Endodermal cell (in vitro differentiated cells): ENCODE results near the gene PDXP. TPM values are rescaled to one million over a fixed set of nuclear protein-coding genes. Genes with fewer than 3 reads are reported as not detected.
A peak's percentile ranks its signal among the peaks of the same experiment; 100 is the strongest.

ENCODE experiments used
- DNase-seq: peaks from one replicate; pipeline ENCODE4 v3.0.0-alpha.2; 2017
- H3K27ac ChIP-seq: 2 replicates; pipeline ENCODE4 v1.5.1; 2013; ENCODE audit warnings: mild to moderate bottlenecking, low read depth, low read length, moderate library complexity
- H3K27me3 ChIP-seq: 2 replicates; pipeline ENCODE4 v1.6.1; 2013; ENCODE audit warnings: mild to moderate bottlenecking, low read length, moderate library complexity; ENCODE audit not compliant: insufficient read depth, control insufficient read depth, poor library complexity, severe bottlenecking
- H3K36me3 ChIP-seq: 2 replicates; pipeline ENCODE4 v1.7.0; 2013; ENCODE audit warnings: mild to moderate bottlenecking, low read length, moderate library complexity; ENCODE audit not compliant: control insufficient read depth, insufficient read depth
- H3K4me1 ChIP-seq: one replicate; pipeline ENCODE4 v1.7.0; 2013; ENCODE audit warnings: low read length; ENCODE audit not compliant: control insufficient read depth, insufficient read depth
- H3K4me3 ChIP-seq: 2 replicates; pipeline ENCODE4 v1.5.1; 2013; ENCODE audit warnings: mild to moderate bottlenecking, low read length, moderate library complexity
- H3K9ac ChIP-seq: 2 replicates; pipeline ENCODE4 v1.6.1; 2013; ENCODE audit warnings: mild to moderate bottlenecking, low read length, moderate library complexity; ENCODE audit not compliant: poor library complexity, severe bottlenecking; ENCODE audit errors: extremely low read depth
- H3K9me3 ChIP-seq: 2 replicates; pipeline ENCODE4 v1.6.1; 2013; ENCODE audit warnings: mild to moderate bottlenecking, low read length, moderate library complexity; ENCODE audit not compliant: control insufficient read depth
- H3K27ac Mint-ChIP-seq: 2 replicates; pipeline ENCODE4 v1.8.0; 2020; ENCODE audit warnings: mixed read lengths
- H3K27me3 Mint-ChIP-seq: 2 replicates; pipeline ENCODE4 v1.8.0; 2021; ENCODE audit warnings: mild to moderate bottlenecking, mixed read lengths; ENCODE audit not compliant: insufficient read depth
- H3K36me3 Mint-ChIP-seq: 2 replicates; pipeline ENCODE4 v1.8.0; 2020; ENCODE audit warnings: low read depth, mixed read lengths
- H3K4me1 Mint-ChIP-seq: 2 replicates; pipeline ENCODE4 v1.8.0; 2020; ENCODE audit warnings: mixed read lengths
- H3K4me3 Mint-ChIP-seq: 2 replicates; pipeline ENCODE4 v1.8.0; 2020; ENCODE audit warnings: mild to moderate bottlenecking, moderate library complexity, mixed read lengths
- H3K9me3 Mint-ChIP-seq: 2 replicates; pipeline ENCODE4 v1.8.0; 2020; ENCODE audit warnings: mild to moderate bottlenecking, mixed read lengths
- CTCF ChIP-seq: fragments of 200-600 bp; sonication (generic); conservative IDR thresholded peaks from 2 replicates; pipeline ENCODE4 v1.5.0; 2021; ENCODE audit warnings: antibody characterized with exemption, mild to moderate bottlenecking
- WGBS, 2 experiments: methylation state at CpG; one replicate each; pipeline versions ENCODE4 v1.1.5 to v1.1.7; 2013; ENCODE audit warnings: missing lambda C conversion rate in 2 of 2, mixed read lengths in 1 of 2; ENCODE audit not compliant: insufficient coverage in 1 of 2, insufficient read length in 1 of 2; 5-methylcytosine and 5-hydroxymethylcytosine counted together
- total RNA-seq, 2 donors: library from RNA; stranded (reverse); fragmentation: NEBNext Ultra II Directional in 1 of 2; extraction: Animal tissue kit (Norgen Biotek cat#: 25700) in 1 of 2; gene quantifications; 2 replicates in 1 of 2; 3 replicates in 1 of 2; pipeline ENCODE4 v1.2.1, GENCODE V29; 2021

Gene PDXP
- total RNA-seq, 2 donors from 2014 or later = 23.5 to 29.3 TPM

GRCh38 chr22:37626144-37626543 lies 32.4 kb upstream of the PDXP start:
- Histone ChIP-seq H3K4me1 (no peaks in the 10 kb centered on the region), H3K36me3 (peaks cover 29% of the 10 kb centered on the region), H3K27ac (no peak overlapping the region), H3K4me3 (no peak overlapping the region), H3K9ac (no peak overlapping the region), H3K9me3 (no peaks in the 10 kb centered on the region), H3K27me3 (no peaks in the 10 kb centered on the region)
- H3K27me3 Mint-ChIP-seq = no peaks in the 10 kb centered on the region
- peaks cover 2% of the 10 kb centered on the region for H3K4me1 Mint-ChIP-seq
- H3K9me3 Mint-ChIP-seq = no peaks in the 10 kb centered on the region
- DNase-seq = no peak
- TF ChIP-seq CTCF = no peak
- WGBS, 2 experiments = 87 to 95% methylated on average over 9 to 11 of the region's 11 CpGs
- H3K27ac Mint-ChIP-seq = no peak overlapping the region
- H3K36me3 Mint-ChIP-seq = peaks cover 12% of the 10 kb centered on the region
- no peak overlapping the region for H3K4me3 Mint-ChIP-seq

- WGBS, 2 experiments = 90 to 92% methylated on average over 13 of the region's 13 CpGs
These were observed 31.9 kb upstream of the PDXP start for GRCh38 chr22:37626556-37627075.

GRCh38 chr22:37627121-37627520 lies 31.4 kb upstream of the PDXP start:
- Mint-ChIP-seq H3K4me3 (no peak overlapping the region), H3K36me3 (peaks cover 12% of the 10 kb centered on the region), H3K27me3 (no peaks in the 10 kb centered on the region), H3K27ac (peak overlapping the region; percentile 52), H3K9me3 (no peaks in the 10 kb centered on the region), H3K4me1 (peaks cover 2% of the 10 kb centered on the region)
- WGBS, 2 experiments = 87 to 91% methylated on average over 5 to 7 of the region's 7 CpGs
- no peak for TF ChIP-seq CTCF
- Histone ChIP-seq H3K27ac (no peak overlapping the region), H3K4me1 (no peaks in the 10 kb centered on the region), H3K9ac (no peak overlapping the region), H3K4me3 (no peak overlapping the region), H3K9me3 (no peaks in the 10 kb centered on the region), H3K36me3 (peaks cover 30% of the 10 kb centered on the region), H3K27me3 (no peaks in the 10 kb centered on the region)
- no peak for DNase-seq

More at GRCh38 chr22:37626556-37627075, 31.9 kb upstream of the PDXP start:
- no peak for TF ChIP-seq CTCF
- H3K4me3 ChIP-seq = no peak overlapping the region
- peaks cover 12% of the 10 kb centered on the region for H3K36me3 Mint-ChIP-seq
- peaks cover 29% of the 10 kb centered on the region for H3K36me3 ChIP-seq
- H3K9me3 ChIP-seq = no peaks in the 10 kb centered on the region
- H3K9ac ChIP-seq = no peak overlapping the region
- DNase-seq = no peak
- H3K27ac Mint-ChIP-seq = peak overlapping the region; percentile 52
- H3K27me3 ChIP-seq = no peaks in the 10 kb centered on the region
- H3K4me1 ChIP-seq = no peaks in the 10 kb centered on the region
- no peak overlapping the region for H3K27ac ChIP-seq
- H3K27me3 Mint-ChIP-seq = no peaks in the 10 kb centered on the region
- H3K9me3 Mint-ChIP-seq = no peaks in the 10 kb centered on the region
- H3K4me1 Mint-ChIP-seq = peaks cover 2% of the 10 kb centered on the region
- no peak overlapping the region for H3K4me3 Mint-ChIP-seq
